ENCODE results near the gene SPIN1. TPM values are rescaled to one million over a fixed set of nuclear protein-coding genes. Genes with fewer than 3 reads are reported as not detected.

Gene SPIN1
- total and polyA plus RNA-seq, 2 of the 8 experiments (the other 6 are each of a cell fraction or from before 2014, with no cell fraction given): 69.9 to 139 TPM

- TF ChIP-seq RAD21 (IDR thresholded peaks at IDR 0.05 in 1 of 2, conservative IDR thresholded peaks at IDR 0.05 in 1 of 2; ENCODE audit: low read depth in 2 of 2, low read length in 2 of 2) (no peak), SUZ12 (IDR thresholded peaks at IDR 0.05; ENCODE audit: low read length) (no peak)
Measured at GRCh38 chr9:88458716-88459465, 70.6 kb downstream of the SPIN1 start (continued).
